B cell (primary cell): Measurements from ENCODE around the gene CCDC57. TPM values are rescaled to one million over a fixed set of nuclear protein-coding genes. Genes with fewer than 3 reads are reported as not detected.

Source experiments
- ATAC-seq: fragments of 200-7000 bp; cut with Tn5 transposase; one replicate; pipeline ENCODE4 v1.10.0; 2021; ENCODE audit warnings: low read depth, mild to moderate bottlenecking, moderate number of reproducible peaks, moderate library complexity
- CTCF ChIA-PET: fragments of 350-600 bp; sonication (Branson Sonifier 250); formaldehyde crosslinking; loops from one replicate; lab custom pipeline; 2021; ENCODE audit warnings: antibody characterized with exemption, inconsistent platforms; lab: Charles Lee
- POLR2A ChIA-PET: fragments of 350-600 bp; sonication (Branson Sonifier 250); formaldehyde crosslinking; loops from one replicate; lab custom pipeline; 2021; ENCODE audit warnings: antibody characterized with exemption; lab: Charles Lee
- DNase-seq: peaks from one replicate; pipeline ENCODE4 v3.0.0; 2013
- H2AFZ ChIP-seq: 2 replicates; pipeline ENCODE4 v1.6.1; 2012; ENCODE audit warnings: mild to moderate bottlenecking, low read depth, low read length; ENCODE audit not compliant: insufficient read depth, poor library complexity, severe bottlenecking
- H3K27ac ChIP-seq, 2 donors: 1 replicate in 1 of 2; 2 replicates in 1 of 2; pipeline ENCODE4 v1.5.1; 2012 to 2013; ENCODE audit warnings: low read length in 2 of 2, mild to moderate bottlenecking in 2 of 2, moderate library complexity in 1 of 2
- H3K27me3 ChIP-seq, 4 experiments: fragments of 200-600 bp in 1 of 4; sonication (generic) in 1 of 4; replicated peaks in 1 of 4; 1 replicate in 2 of 4; 2 replicates in 2 of 4; pipeline versions ENCODE4 v1.6.1 to v1.7.0; 2013 to 2016; ENCODE audit warnings: low read length in 3 of 4, mild to moderate bottlenecking in 2 of 4, mixed read lengths in 1 of 4, moderate library complexity in 1 of 4; ENCODE audit not compliant: insufficient read depth in 4 of 4, control insufficient read depth in 3 of 4; ENCODE audit errors: control extremely low read depth in 1 of 4
- H3K36me3 ChIP-seq, 2 experiments: replicated peaks in 1 of 2; 1 replicate in 1 of 2; 2 replicates in 1 of 2; pipeline versions ENCODE4 v1.6.1 to v1.7.1; 2013; ENCODE audit warnings: low read length in 1 of 2; ENCODE audit not compliant: insufficient read depth in 2 of 2, control insufficient read depth in 1 of 2; ENCODE audit errors: control extremely low read depth in 1 of 2, extremely low read depth in 1 of 2
- H3K4me1 ChIP-seq, 2 donors: fragments of 200-600 bp in 1 of 2; sonication (generic) in 1 of 2; 1 replicate in 1 of 2; 2 replicates in 1 of 2; pipeline versions ENCODE4 v1.5.1 to v1.6.1; 2013 to 2017; ENCODE audit warnings: low read length in 2 of 2; ENCODE audit not compliant: control insufficient read depth in 2 of 2, insufficient read depth in 2 of 2
- H3K4me2 ChIP-seq: replicated peaks from 2 replicates; pipeline ENCODE3; 2012; ENCODE audit warnings: mild to moderate bottlenecking, low read depth, low read length; ENCODE audit not compliant: poor library complexity, severe bottlenecking
- H3K4me3 ChIP-seq, 5 experiments: fragments of 200-600 bp in 1 of 5; sonication (generic) in 1 of 5; 1 replicate in 3 of 5; 2 replicates in 2 of 5; pipeline versions ENCODE4 v1.5.1 to v1.7.0; 2011 to 2016; ENCODE audit warnings: low read length in 4 of 5, mild to moderate bottlenecking in 4 of 5, low read depth in 2 of 5, control low read depth in 1 of 5, moderate library complexity in 1 of 5; ENCODE audit not compliant: insufficient read depth in 1 of 5; ENCODE audit errors: control extremely low read depth in 1 of 5, extremely low read depth in 1 of 5
- H3K79me2 ChIP-seq: fragments of 200-600 bp; sonication (generic); one replicate; pipeline ENCODE4 v1.6.0; 2016; ENCODE audit warnings: low read length; ENCODE audit not compliant: control insufficient read depth, insufficient read depth
- H3K9ac ChIP-seq: fragments of 200-600 bp; sonication (generic); 2 replicates; pipeline ENCODE4 v1.6.1; 2017; ENCODE audit warnings: mild to moderate bottlenecking, low read length, moderate library complexity
- H3K9me3 ChIP-seq, 3 donors: one replicate each; pipeline versions ENCODE4 v1.6.1 to v1.7.1; 2013; ENCODE audit warnings: low read length in 2 of 3; ENCODE audit not compliant: control insufficient read depth in 2 of 3, insufficient read depth in 1 of 3; ENCODE audit errors: control extremely low read depth in 1 of 3
- H4K20me1 ChIP-seq: 2 replicates; pipeline ENCODE4 v1.6.0; 2012; ENCODE audit warnings: mild to moderate bottlenecking, low read length; ENCODE audit not compliant: insufficient read depth, control insufficient read depth, poor library complexity, severe bottlenecking
- H3K27ac Mint-ChIP-seq: one replicate; pipeline ENCODE4 v1.8.0; 2021; ENCODE audit warnings: mixed read lengths
- H3K27me3 Mint-ChIP-seq: one replicate; pipeline ENCODE4 v1.8.0; 2021; ENCODE audit warnings: mixed read lengths
- H3K4me1 Mint-ChIP-seq: one replicate; pipeline ENCODE4 v1.8.0; 2021; ENCODE audit warnings: mixed read lengths
- H3K4me3 Mint-ChIP-seq: one replicate; pipeline ENCODE4 v1.8.0; 2021; ENCODE audit warnings: mixed read lengths
- H3K9me3 Mint-ChIP-seq: one replicate; pipeline ENCODE4 v1.8.0; 2022; ENCODE audit warnings: mixed read lengths; ENCODE audit not compliant: insufficient read depth
- EZH2 ChIP-seq: IDR thresholded peaks from 2 replicates; pipeline ENCODE4 v1.6.1; 2012; ENCODE audit warnings: borderline replicate concordance, low read depth, mild to moderate bottlenecking, moderate library complexity, low read length; ENCODE audit not compliant: insufficient read depth, poor library complexity, severe bottlenecking
- whole genome bisulfite sequencing: methylation state at CpG from one replicate; pipeline ENCODE4 v1.1.5; 2013; ENCODE audit warnings: missing lambda C conversion rate; ENCODE audit not compliant: insufficient coverage; 5-methylcytosine and 5-hydroxymethylcytosine counted together
- intact Hi-C: fragments of 100-400 bp; cut with micrococcal nuclease; formaldehyde crosslinking; loops from one replicate; pipeline ENCODE4 v1.10.0; 2022
- polyA plus RNA-seq: library from polyadenylated mRNA; depleted of rRNA; stranded (reverse); fragments of >200 nt; gene quantifications from 2 replicates; pipeline ENCODE4 v1.2.3, GENCODE V29; 2012
- total RNA-seq, 2 donors: library from RNA; stranded (reverse); fragments of 120-200 nt in 1 of 2; gene quantifications; 1 replicate in 1 of 2; 2 replicates in 1 of 2; pipeline versions ENCODE4 v1.2.3 to v1.2.4, GENCODE V29; 2013 to 2022
- TF ChIP-seq, protein P1 (sequence below): fragments of 200-600 bp; IDR thresholded peaks from one replicate; pipeline ENCODE4 v1.8.0; 2022; ENCODE audit warnings: antibody characterized with exemption, mild to moderate bottlenecking

The CCDC57 gene
- total and polyA plus RNA-seq, 2 donors (not counting 1 experiment from before 2014, with no cell fraction given) = 49.7 to 67.2 TPM

DNA sequence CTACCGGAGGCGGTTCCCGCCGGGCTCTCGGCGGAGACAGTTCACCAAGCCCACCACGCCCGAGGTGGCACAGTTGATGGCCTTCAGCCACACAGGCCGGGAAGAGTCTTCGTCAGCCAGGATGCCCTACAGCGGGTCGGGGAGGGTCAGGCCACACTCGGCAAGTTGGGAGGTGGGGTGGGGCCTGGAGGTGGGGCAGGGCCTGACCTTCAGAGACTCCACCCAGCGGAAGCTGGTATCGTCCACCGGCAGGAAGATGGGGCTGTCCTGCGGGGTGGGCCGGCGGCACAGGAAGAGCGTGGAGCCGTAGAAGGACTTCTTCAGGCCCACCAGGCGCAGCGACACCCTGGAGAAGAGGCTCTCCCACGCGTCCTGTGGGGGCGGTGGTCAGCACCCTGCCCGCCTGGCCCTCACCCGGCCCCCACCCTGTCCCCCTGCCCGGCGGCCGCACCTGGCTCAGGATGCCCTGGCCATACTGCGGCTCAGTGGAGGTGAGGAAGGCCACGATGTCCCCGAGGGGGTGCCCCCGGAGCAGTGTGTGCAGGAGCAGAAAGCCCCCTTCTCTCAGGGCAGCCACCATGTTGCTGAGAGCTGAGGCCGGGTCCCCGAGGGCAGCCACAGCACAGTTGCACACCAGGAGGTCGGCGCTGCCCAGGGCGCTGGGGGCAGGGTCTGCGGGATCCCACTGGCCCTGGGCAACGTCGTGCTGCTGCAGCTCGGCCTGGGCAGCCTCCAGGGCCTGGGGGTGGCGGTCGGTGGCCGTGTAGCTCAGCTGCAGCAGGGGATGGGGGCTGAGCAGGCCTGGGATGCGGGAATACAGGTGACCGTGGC lies 127.4 kb downstream of the CCDC57 start:
- ATAC-seq (no peak), DNase-seq (no peak)
- H3K4me1 Mint-ChIP-seq = no peaks in the 10 kb centered on the region
- Histone ChIP-seq H3K9me3 (no peaks in the 10 kb centered on the region), H3K36me3 (peaks cover 0 to 74% of the 10 kb centered on the region in 2 experiments), H3K4me3 (no peak overlapping the region), H3K79me2 (no peaks in the 10 kb centered on the region), H4K20me1 (no peaks in the 10 kb centered on the region), H3K9ac (no peak overlapping the region), H3K4me1 (no peaks in the 10 kb centered on the region), H3K27me3 (no peaks in the 10 kb centered on the region), H3K27ac (no peak overlapping the region), H2AFZ (no peak overlapping the region), H3K4me2 (no peak overlapping the region)
- POLR2A ChIA-PET = no interaction called here
- no peak overlapping the region for H3K4me3 Mint-ChIP-seq
- H3K27me3 Mint-ChIP-seq = no peaks in the 10 kb centered on the region
- TF ChIP-seq, protein P1, sequence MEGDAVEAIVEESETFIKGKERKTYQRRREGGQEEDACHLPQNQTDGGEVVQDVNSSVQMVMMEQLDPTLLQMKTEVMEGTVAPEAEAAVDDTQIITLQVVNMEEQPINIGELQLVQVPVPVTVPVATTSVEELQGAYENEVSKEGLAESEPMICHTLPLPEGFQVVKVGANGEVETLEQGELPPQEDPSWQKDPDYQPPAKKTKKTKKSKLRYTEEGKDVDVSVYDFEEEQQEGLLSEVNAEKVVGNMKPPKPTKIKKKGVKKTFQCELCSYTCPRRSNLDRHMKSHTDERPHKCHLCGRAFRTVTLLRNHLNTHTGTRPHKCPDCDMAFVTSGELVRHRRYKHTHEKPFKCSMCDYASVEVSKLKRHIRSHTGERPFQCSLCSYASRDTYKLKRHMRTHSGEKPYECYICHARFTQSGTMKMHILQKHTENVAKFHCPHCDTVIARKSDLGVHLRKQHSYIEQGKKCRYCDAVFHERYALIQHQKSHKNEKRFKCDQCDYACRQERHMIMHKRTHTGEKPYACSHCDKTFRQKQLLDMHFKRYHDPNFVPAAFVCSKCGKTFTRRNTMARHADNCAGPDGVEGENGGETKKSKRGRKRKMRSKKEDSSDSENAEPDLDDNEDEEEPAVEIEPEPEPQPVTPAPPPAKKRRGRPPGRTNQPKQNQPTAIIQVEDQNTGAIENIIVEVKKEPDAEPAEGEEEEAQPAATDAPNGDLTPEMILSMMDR = no peak
- no peak for TF ChIP-seq EZH2
- intact Hi-C loops = no loop called here
- CTCF ChIA-PET = no interaction called here
- H3K27ac Mint-ChIP-seq = no peak overlapping the region
- no peaks in the 10 kb centered on the region for H3K9me3 Mint-ChIP-seq
- WGBS = 96% methylated on average over 46 of the region's 49 CpGs

DNA sequence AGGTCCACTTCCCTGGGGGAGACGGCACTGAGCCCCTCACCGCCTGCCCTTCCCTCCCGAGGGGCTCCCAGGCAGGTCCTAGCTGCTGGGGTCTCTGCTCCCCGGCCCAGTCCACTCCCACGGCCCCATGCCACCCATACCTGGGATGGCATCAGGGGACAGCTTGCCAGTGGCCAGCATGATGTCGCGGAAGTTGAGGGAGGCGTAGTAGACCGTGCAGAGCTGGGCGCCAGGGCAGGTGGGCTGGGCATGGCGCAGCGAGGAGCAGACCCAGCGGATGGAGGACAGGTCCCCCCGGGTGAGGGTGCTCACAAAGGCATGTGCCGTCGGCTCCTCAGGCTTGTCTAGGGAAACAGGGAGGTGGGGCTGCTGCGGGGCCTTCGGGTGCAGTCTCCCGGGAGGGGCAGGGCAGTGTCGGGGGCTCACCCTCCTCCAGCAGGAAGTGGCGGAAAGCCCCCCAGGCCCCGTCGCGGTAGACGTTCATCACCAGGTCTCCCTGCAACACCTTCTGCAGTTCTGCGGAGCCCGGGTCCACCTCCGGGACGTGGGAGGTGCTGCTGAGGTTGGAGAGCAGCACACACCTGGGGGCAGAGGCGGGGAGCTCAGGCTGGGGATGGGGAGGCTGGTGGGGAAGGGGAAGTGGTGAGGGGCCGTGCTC lies 128.1 kb downstream of the CCDC57 start:
- Mint-ChIP-seq H3K9me3 (no peaks in the 10 kb centered on the region), H3K27me3 (no peaks in the 10 kb centered on the region), H3K4me1 (no peaks in the 10 kb centered on the region), H3K27ac (no peak overlapping the region), H3K4me3 (no peak overlapping the region)
- Histone ChIP-seq H3K27me3 (no peaks in the 10 kb centered on the region), H3K4me1 (no peaks in the 10 kb centered on the region), H2AFZ (no peak overlapping the region), H4K20me1 (no peaks in the 10 kb centered on the region), H3K9me3 (no peaks in the 10 kb centered on the region), H3K27ac (no peak overlapping the region), H3K4me2 (no peak overlapping the region), H3K4me3 (no peak overlapping the region), H3K79me2 (no peaks in the 10 kb centered on the region), H3K36me3 (peaks cover 0 to 72% of the 10 kb centered on the region in 2 experiments), H3K9ac (no peak overlapping the region)
- ChIA-PET CTCF (no interaction called here), POLR2A (no interaction called here)
- intact Hi-C loops = no loop called here
- ATAC-seq (no peak), DNase-seq (no peak)
- no peak for TF ChIP-seq EZH2
- TF ChIP-seq, protein P1 = no peak
- WGBS = 94% methylated on average over 30 of the region's 31 CpGs
